HG03135 (cell line): Measurements from ENCODE around the gene MBNL2.

Experiments
- ATAC-seq: cut with Tn5 transposase; IDR thresholded peaks from one replicate; pipeline ENCODE4 v1.9.1; 2021; ENCODE audit warnings: mild to moderate bottlenecking, moderate library complexity; ENCODE audit not compliant: unreplicated experiment

The MBNL2 gene

GRCh38 chr13:97289514-97290298, 67.6 kb downstream of the MBNL2 start:
- ATAC-seq = no peak

GRCh38 chr13:97295283-97296182, 73.4 kb downstream of the MBNL2 start:
- no peak for ATAC-seq

- ATAC-seq = no peak
Observed at GRCh38 chr13:97296740-97297139, 74.6 kb downstream of the MBNL2 start.

- ATAC-seq = no peak
Observed at GRCh38 chr13:97298816-97299215, 76.7 kb downstream of the MBNL2 start.

GRCh38 chr13:97300871-97301270, 78.7 kb downstream of the MBNL2 start:
- no peak for ATAC-seq

- ATAC-seq = no peak
Observed at GRCh38 chr13:97301382-97302095, 79.4 kb downstream of the MBNL2 start.

GRCh38 chr13:97302611-97303010, 80.5 kb downstream of the MBNL2 start:
- no peak for ATAC-seq

- no peak for ATAC-seq
Observed at GRCh38 chr13:97306106-97306505, 84.0 kb downstream of the MBNL2 start.

GRCh38 chr13:97306645-97307044, 84.5 kb downstream of the MBNL2 start:
- no peak for ATAC-seq

GRCh38 chr13:97307118-97307881, 85.2 kb downstream of the MBNL2 start:
- ATAC-seq = no peak

- no peak for ATAC-seq
Observed at GRCh38 chr13:97307882-97308624, 85.9 kb downstream of the MBNL2 start.

GRCh38 chr13:97308735-97309429, 86.7 kb downstream of the MBNL2 start:
- no peak for ATAC-seq

GRCh38 chr13:97310809-97311436, 88.8 kb downstream of the MBNL2 start:
- ATAC-seq = no peak

GRCh38 chr13:97311956-97312355, 89.8 kb downstream of the MBNL2 start:
- ATAC-seq = no peak

- no peak for ATAC-seq
Observed at GRCh38 chr13:97313551-97314260, 91.6 kb downstream of the MBNL2 start.

- no peak for ATAC-seq
Observed at GRCh38 chr13:97316390-97316789, 94.3 kb downstream of the MBNL2 start.

- no peak for ATAC-seq
Observed at GRCh38 chr13:97317933-97318332, 95.8 kb downstream of the MBNL2 start.

- ATAC-seq = no peak
Observed at GRCh38 chr13:97318532-97318931, 96.4 kb downstream of the MBNL2 start.
